Measurements from ENCODE around the gene CLDN24.

The CLDN24 gene

GRCh38 chr4:183342541-183343533, 20.6 kb upstream of the CLDN24 start:
- H3K9me3 ChIP-seq (replicated peaks; ENCODE audit: insufficient read depth, low read length) = no peaks in the 10 kb centered on the region
- no peaks in the 10 kb centered on the region for H4K20me1 ChIP-seq (ENCODE audit: insufficient read depth, low read length)
- H3K27me3 ChIP-seq (replicated peaks; ENCODE audit: insufficient read depth, low read length) = no peaks in the 10 kb centered on the region
- no peak for TF ChIP-seq CTCF (IDR thresholded peaks at IDR 0.05; ENCODE audit: low read length)
- H3K9ac ChIP-seq (ENCODE audit: low read length) = no peak overlapping the region
- no peaks in the 10 kb centered on the region for H3K4me1 ChIP-seq (ENCODE audit: low read length)
- no peaks in the 10 kb centered on the region for H3K36me3 ChIP-seq (replicated peaks; ENCODE audit: insufficient read depth, low read length)
- H3K4me3 ChIP-seq (ENCODE audit: low read length) = no peak overlapping the region
- no peaks in the 10 kb centered on the region for H3K79me2 ChIP-seq (ENCODE audit: low read length)
- no peak overlapping the region for H2AFZ ChIP-seq (ENCODE audit: low read length)
- no peak overlapping the region for H3K27ac ChIP-seq (ENCODE audit: low read length)
- no peaks in the 10 kb centered on the region for H3K9me2 ChIP-seq (replicated peaks; ENCODE audit: insufficient read depth, low read length)
- H3F3A ChIP-seq (ENCODE audit: insufficient read depth, low read length) = no peaks in the 10 kb centered on the region
- DNase-seq = no peak
- H3K4me2 ChIP-seq (ENCODE audit: low read depth, low read length) = no peak overlapping the region

- H3K27ac ChIP-seq (ENCODE audit: low read length) = no peak overlapping the region
- H3K9me2 ChIP-seq (replicated peaks; ENCODE audit: insufficient read depth, low read length) = no peaks in the 10 kb centered on the region
- H3F3A ChIP-seq (ENCODE audit: insufficient read depth, low read length) = no peaks in the 10 kb centered on the region
- H3K4me3 ChIP-seq (ENCODE audit: low read length) = no peak overlapping the region
- no peaks in the 10 kb centered on the region for H3K9me3 ChIP-seq (replicated peaks; ENCODE audit: insufficient read depth, low read length)
- no peak overlapping the region for H3K4me2 ChIP-seq (ENCODE audit: low read depth, low read length)
- H3K9ac ChIP-seq (ENCODE audit: low read length) = no peak overlapping the region
- no peaks in the 10 kb centered on the region for H3K79me2 ChIP-seq (ENCODE audit: low read length)
- no peaks in the 10 kb centered on the region for H4K20me1 ChIP-seq (ENCODE audit: insufficient read depth, low read length)
- no peak for DNase-seq
- TF ChIP-seq EZH2 (optimal IDR thresholded peaks at IDR 0.05; ENCODE audit: low read depth, low read length) (no peak), CTCF (IDR thresholded peaks at IDR 0.05; ENCODE audit: low read length) (no peak), EZH2phosphoT487 (IDR thresholded peaks at IDR 0.05; ENCODE audit: low read length) (no peak)
- no peaks in the 10 kb centered on the region for H3K27me3 ChIP-seq (replicated peaks; ENCODE audit: insufficient read depth, low read length)
- no peaks in the 10 kb centered on the region for H3K36me3 ChIP-seq (replicated peaks; ENCODE audit: insufficient read depth, low read length)
- no peaks in the 10 kb centered on the region for H3K4me1 ChIP-seq (ENCODE audit: low read length)
- no peak overlapping the region for H2AFZ ChIP-seq (ENCODE audit: low read length)
Measured at GRCh38 chr4:183337833-183338232, 15.6 kb upstream of the CLDN24 start.

- Histone ChIP-seq H3K9me2 (replicated peaks; ENCODE audit: insufficient read depth, low read length) (no peaks in the 10 kb centered on the region), H3K27me3 (replicated peaks; ENCODE audit: insufficient read depth, low read length) (no peaks in the 10 kb centered on the region), H2AFZ (ENCODE audit: low read length) (no peak overlapping the region), H3K4me2 (ENCODE audit: low read depth, low read length) (no peak overlapping the region), H3K79me2 (ENCODE audit: low read length) (no peaks in the 10 kb centered on the region), H3K4me1 (ENCODE audit: low read length) (no peaks in the 10 kb centered on the region), H3K36me3 (replicated peaks; ENCODE audit: insufficient read depth, low read length) (no peaks in the 10 kb centered on the region), H3K9me3 (replicated peaks; ENCODE audit: insufficient read depth, low read length) (no peaks in the 10 kb centered on the region), H3F3A (ENCODE audit: insufficient read depth, low read length) (no peaks in the 10 kb centered on the region), H3K4me3 (ENCODE audit: low read length) (no peak overlapping the region), H3K9ac (ENCODE audit: low read length) (no peak overlapping the region), H3K27ac (ENCODE audit: low read length) (no peak overlapping the region), H4K20me1 (ENCODE audit: insufficient read depth, low read length) (no peaks in the 10 kb centered on the region)
- TF ChIP-seq EZH2phosphoT487 (IDR thresholded peaks at IDR 0.05; ENCODE audit: low read length) (no peak), CTCF (IDR thresholded peaks at IDR 0.05; ENCODE audit: low read length) (no peak), EZH2 (optimal IDR thresholded peaks at IDR 0.05; ENCODE audit: low read depth, low read length) (no peak)
- no peak for DNase-seq
Measured at GRCh38 chr4:183337349-183337748, 15.1 kb upstream of the CLDN24 start.
